ENCODE data around the gene SF3B6. TPM values are rescaled to one million over a fixed set of nuclear protein-coding genes. Genes with fewer than 3 reads are reported as not detected.

Gene SF3B6
- total and polyA plus RNA-seq, 11 donors: 37.4 to 121 (median 58.4) TPM

GRCh38 chr2:24122366-24123194 is 46.5 kb upstream of the SF3B6 start:
- H3K4me1 ChIP-seq: peaks cover 0 to 30% (median 16%) of the 10 kb centered on the region in 12 donors
- H3K4me3 ChIP-seq: peak overlapping the region; percentile 39 to 95 (median 83)
- H3K27me3 ChIP-seq: no peaks in the 10 kb centered on the region
- H3K36me3 ChIP-seq: peaks cover 0 to 6% (median 0%) of the 10 kb centered on the region in 9 donors
- no peaks in the 10 kb centered on the region for H3K9me3 ChIP-seq
- WGBS, 4 donors: 8 to 9% (median 9%) methylated on average over 15 of the region's 15 CpGs
- TF ChIP-seq, protein P1, sequence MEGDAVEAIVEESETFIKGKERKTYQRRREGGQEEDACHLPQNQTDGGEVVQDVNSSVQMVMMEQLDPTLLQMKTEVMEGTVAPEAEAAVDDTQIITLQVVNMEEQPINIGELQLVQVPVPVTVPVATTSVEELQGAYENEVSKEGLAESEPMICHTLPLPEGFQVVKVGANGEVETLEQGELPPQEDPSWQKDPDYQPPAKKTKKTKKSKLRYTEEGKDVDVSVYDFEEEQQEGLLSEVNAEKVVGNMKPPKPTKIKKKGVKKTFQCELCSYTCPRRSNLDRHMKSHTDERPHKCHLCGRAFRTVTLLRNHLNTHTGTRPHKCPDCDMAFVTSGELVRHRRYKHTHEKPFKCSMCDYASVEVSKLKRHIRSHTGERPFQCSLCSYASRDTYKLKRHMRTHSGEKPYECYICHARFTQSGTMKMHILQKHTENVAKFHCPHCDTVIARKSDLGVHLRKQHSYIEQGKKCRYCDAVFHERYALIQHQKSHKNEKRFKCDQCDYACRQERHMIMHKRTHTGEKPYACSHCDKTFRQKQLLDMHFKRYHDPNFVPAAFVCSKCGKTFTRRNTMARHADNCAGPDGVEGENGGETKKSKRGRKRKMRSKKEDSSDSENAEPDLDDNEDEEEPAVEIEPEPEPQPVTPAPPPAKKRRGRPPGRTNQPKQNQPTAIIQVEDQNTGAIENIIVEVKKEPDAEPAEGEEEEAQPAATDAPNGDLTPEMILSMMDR (IDR thresholded peaks at IDR 0.05): no peak
- no peak for TF ChIP-seq POLR2A (IDR thresholded peaks at IDR 0.05)
- ATAC-seq: no peak
- intact Hi-C loops (cut with DNase I): loop anchor here in 5 of 10 donors (2.0 to 5.0 kb wide), 2 partner anchors 35 to 38 kb away; partner anchors contain the start of gene TP53I3 (in 4 of the 5)
- H3K27ac ChIP-seq: peak overlapping the region; percentile 83 to 97 (median 95)
- no peak for DNase-seq

DNA sequence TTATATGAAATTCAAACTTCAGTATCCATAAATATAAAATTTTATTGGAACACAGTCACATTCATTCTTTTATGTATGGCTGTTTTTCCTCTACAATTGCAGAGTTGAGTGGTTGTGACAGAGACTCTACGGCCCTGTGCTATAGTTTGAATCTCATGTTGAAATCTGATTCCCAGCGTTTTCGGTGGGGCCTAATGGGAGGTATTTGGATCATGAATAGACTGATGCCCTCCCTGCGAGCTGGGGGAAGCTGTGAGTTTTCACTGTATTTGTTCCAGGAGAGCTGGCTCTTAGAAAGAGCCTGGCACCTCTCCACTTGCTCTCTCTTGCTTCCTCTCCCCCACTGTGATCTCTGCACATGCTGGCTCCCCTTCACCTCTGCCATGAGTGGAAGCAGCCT is 45.3 kb upstream of the SF3B6 start:
- no peak overlapping the region for H3K4me3 ChIP-seq
- no peaks in the 10 kb centered on the region for H3K27me3 ChIP-seq
- H3K36me3 ChIP-seq: peaks cover 0 to 6% (median 0%) of the 10 kb centered on the region in 9 donors
- 58 to 71% (median 64%) methylated on average over 4 of the region's 4 CpGs for WGBS, 4 donors
- no peaks in the 10 kb centered on the region for H3K9me3 ChIP-seq
- peak overlapping the region in 1 of 12 donors; percentile 4 for H3K27ac ChIP-seq
- TF ChIP-seq, protein P1 (IDR thresholded peaks at IDR 0.05): no peak
- TF ChIP-seq POLR2A (IDR thresholded peaks at IDR 0.05): no peak
- peaks cover 0 to 30% (median 16%) of the 10 kb centered on the region in 12 donors for H3K4me1 ChIP-seq
- DNase-seq (no peak), ATAC-seq (no peak)
- intact Hi-C loops (cut with DNase I): loop anchor here in 1 of 10 donors (5.0 kb wide), 1 partner anchor 34 kb away; no protein-coding TSS in a partner anchor

DNA sequence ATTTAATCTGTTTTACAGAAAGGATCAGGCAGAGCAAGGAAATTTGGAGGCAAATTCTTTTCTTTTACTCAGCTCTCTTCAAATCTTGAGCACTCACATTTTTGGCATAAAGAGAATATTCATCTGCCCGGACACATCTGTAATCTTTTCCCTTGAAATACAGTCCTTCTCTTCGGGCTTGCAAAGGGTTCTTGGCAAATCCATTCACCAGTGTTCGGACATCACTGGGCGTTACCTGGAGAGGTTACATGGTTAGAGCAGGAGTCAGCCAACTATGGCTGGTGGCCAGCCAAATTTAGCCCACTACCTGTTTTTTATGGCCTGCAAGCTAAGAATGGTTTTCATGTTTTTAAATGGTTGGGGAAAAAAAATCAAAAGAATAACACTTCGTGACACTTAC is 44.9 kb upstream of the SF3B6 start:
- 67 to 80% (median 71%) methylated on average over 5 of the region's 5 CpGs for WGBS, 4 donors
- Histone ChIP-seq H3K27ac (no peak overlapping the region), H3K4me3 (no peak overlapping the region), H3K27me3 (no peaks in the 10 kb centered on the region), H3K9me3 (no peaks in the 10 kb centered on the region), H3K4me1 (peaks cover 0 to 30% (median 16%) of the 10 kb centered on the region in 12 donors), H3K36me3 (peaks cover 0 to 6% (median 0%) of the 10 kb centered on the region in 9 donors)
- intact Hi-C loops (cut with DNase I): loop anchor here in 1 of 10 donors (5.0 kb wide), 1 partner anchor 34 kb away; no protein-coding TSS in a partner anchor
- ATAC-seq (no peak), DNase-seq (no peak)
- TF ChIP-seq, protein P1 (IDR thresholded peaks at IDR 0.05): no peak
- TF ChIP-seq POLR2A (IDR thresholded peaks at IDR 0.05): no peak

DNA sequence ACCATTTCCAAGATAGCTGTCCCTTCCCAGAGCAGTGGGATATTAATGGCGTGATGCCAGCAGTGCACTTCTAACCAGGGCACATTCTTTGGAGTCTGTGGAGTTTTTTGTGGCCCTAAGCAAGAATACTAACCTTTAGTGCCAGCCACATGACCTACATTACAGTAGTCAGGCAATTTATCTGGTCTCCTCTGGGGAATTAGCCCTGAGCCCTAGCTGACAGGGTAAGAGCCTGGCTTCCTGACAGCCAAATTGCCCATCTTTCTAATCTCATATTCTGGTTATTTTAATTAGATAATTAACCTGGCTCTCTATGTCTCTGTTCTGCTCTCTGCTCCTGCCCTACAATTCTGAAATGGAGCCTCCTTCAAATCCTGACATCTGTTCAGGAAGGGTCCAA is 41.8 kb upstream of the SF3B6 start:
- intact Hi-C loops (cut with DNase I): no loop called here
- no peak overlapping the region for H3K4me3 ChIP-seq
- TF ChIP-seq, protein P1 (IDR thresholded peaks at IDR 0.05): no peak
- no peak for TF ChIP-seq POLR2A (IDR thresholded peaks at IDR 0.05)
- ATAC-seq: no peak
- H3K27me3 ChIP-seq: no peaks in the 10 kb centered on the region
- H3K4me1 ChIP-seq: peaks cover 0 to 16% (median 3%) of the 10 kb centered on the region in 12 donors
- 72 to 90% (median 82%) methylated on average over 1 of the region's 1 CpG for WGBS, 4 donors
- peaks cover 0 to 6% (median 0%) of the 10 kb centered on the region in 9 donors for H3K36me3 ChIP-seq
- no peak for DNase-seq
- peaks cover 0 to 11% (median 0%) of the 10 kb centered on the region in 12 donors for H3K9me3 ChIP-seq
- H3K27ac ChIP-seq: no peak overlapping the region
